CD4-positive, alpha-beta T cell (primary cell): Measurements from ENCODE around the gene NRL. TPM values are rescaled to one million over a fixed set of nuclear protein-coding genes. Genes with fewer than 3 reads are reported as not detected.

ENCODE experiments used
- ATAC-seq: fragments of 200-7000 bp; cut with Tn5 transposase; one replicate; pipeline ENCODE4 v1.10.0; 2022; ENCODE audit warnings: mild to moderate bottlenecking; ENCODE audit not compliant: poor library complexity
- CTCF ChIA-PET: fragments of 350-600 bp; sonication (Branson Sonifier 250); formaldehyde crosslinking; loops from one replicate; lab custom pipeline; 2021; ENCODE audit warnings: antibody characterized with exemption, inconsistent platforms; lab: Charles Lee
- POLR2A ChIA-PET: fragments of 350-600 bp; sonication (Branson Sonifier 250); formaldehyde crosslinking; loops from one replicate; lab custom pipeline; 2021; ENCODE audit warnings: antibody characterized with exemption, inconsistent platforms; lab: Charles Lee
- DNase-seq, 14 experiments: peaks; one replicate each; pipeline ENCODE4 v3.0.0-alpha.2; 2013 to 2020; ENCODE audit warnings: mixed read lengths in 2 of 14
- H3K27ac ChIP-seq, 2 donors: one replicate each; pipeline versions ENCODE4 v1.5.1 to v1.7.0; 2013; ENCODE audit warnings: low read length in 2 of 2, low read depth in 1 of 2, mild to moderate bottlenecking in 1 of 2
- H3K27me3 ChIP-seq, 2 experiments: 1 replicate in 1 of 2; 2 replicates in 1 of 2; pipeline versions ENCODE4 v1.6.1 to v1.7.0; 2013; ENCODE audit warnings: low read length in 2 of 2, control low read depth in 1 of 2, mild to moderate bottlenecking in 1 of 2, moderate library complexity in 1 of 2; ENCODE audit not compliant: insufficient read depth in 2 of 2, control insufficient read depth in 1 of 2
- H3K36me3 ChIP-seq: one replicate; pipeline ENCODE4 v1.6.1; 2013; ENCODE audit warnings: low read length, control low read depth; ENCODE audit not compliant: insufficient read depth
- H3K4me1 ChIP-seq: one replicate; pipeline ENCODE4 v1.6.1; 2013; ENCODE audit warnings: low read length, control low read depth; ENCODE audit not compliant: insufficient read depth
- H3K4me3 ChIP-seq: one replicate; pipeline ENCODE4 v1.5.1; 2013; ENCODE audit warnings: mild to moderate bottlenecking, low read length, moderate library complexity
- H3K9me3 ChIP-seq, 2 experiments: 1 replicate in 1 of 2; 2 replicates in 1 of 2; pipeline versions ENCODE4 v1.6.1 to v1.7.0; 2013; ENCODE audit warnings: low read length in 2 of 2, mild to moderate bottlenecking in 2 of 2, control low read depth in 1 of 2, moderate library complexity in 1 of 2; ENCODE audit not compliant: control insufficient read depth in 1 of 2, insufficient read depth in 1 of 2
- H3K27ac Mint-ChIP-seq: one replicate; pipeline ENCODE4 v1.8.0; 2020; ENCODE audit warnings: mixed read lengths
- H3K27me3 Mint-ChIP-seq: one replicate; pipeline ENCODE4 v1.8.0; 2021; ENCODE audit warnings: mixed read lengths
- H3K36me3 Mint-ChIP-seq: one replicate; pipeline ENCODE4 v1.8.0; 2021; ENCODE audit warnings: low read depth, mixed read lengths
- H3K4me1 Mint-ChIP-seq: one replicate; pipeline ENCODE4 v1.8.0; 2021; ENCODE audit warnings: low read depth, mixed read lengths
- H3K4me3 Mint-ChIP-seq: one replicate; pipeline ENCODE4 v1.8.0; 2020; ENCODE audit warnings: mild to moderate bottlenecking, mixed read lengths
- H3K9me3 Mint-ChIP-seq: one replicate; pipeline ENCODE4 v1.8.0; 2020; ENCODE audit warnings: mixed read lengths
- intact Hi-C, 2 experiments: fragments of 100-400 bp; cut with DNase I in 1 of 2; cut with micrococcal nuclease in 1 of 2; formaldehyde crosslinking; loops; one replicate each; pipeline versions ENCODE4 v1.15.1 to v1.9.0; 2023 to 2025; cut with DNase I, micrococcal nuclease
- total RNA-seq, 174 experiments: library from RNA in 2 of 174; stranded (reverse) in 2 of 174; gene quantifications; one replicate each; pipeline ENCODE4 v1.2.3 and lab custom pipeline; 2021 to 2026
- TF ChIP-seq, protein P1 (sequence below): fragments of 200-600 bp; IDR thresholded peaks from one replicate; pipeline ENCODE4 v1.8.0; 2022; ENCODE audit warnings: antibody characterized with exemption, mild to moderate bottlenecking

NRL gene
- total RNA-seq, 2 experiments from 2014 or later: 1.6 to 1.9 TPM

DNA sequence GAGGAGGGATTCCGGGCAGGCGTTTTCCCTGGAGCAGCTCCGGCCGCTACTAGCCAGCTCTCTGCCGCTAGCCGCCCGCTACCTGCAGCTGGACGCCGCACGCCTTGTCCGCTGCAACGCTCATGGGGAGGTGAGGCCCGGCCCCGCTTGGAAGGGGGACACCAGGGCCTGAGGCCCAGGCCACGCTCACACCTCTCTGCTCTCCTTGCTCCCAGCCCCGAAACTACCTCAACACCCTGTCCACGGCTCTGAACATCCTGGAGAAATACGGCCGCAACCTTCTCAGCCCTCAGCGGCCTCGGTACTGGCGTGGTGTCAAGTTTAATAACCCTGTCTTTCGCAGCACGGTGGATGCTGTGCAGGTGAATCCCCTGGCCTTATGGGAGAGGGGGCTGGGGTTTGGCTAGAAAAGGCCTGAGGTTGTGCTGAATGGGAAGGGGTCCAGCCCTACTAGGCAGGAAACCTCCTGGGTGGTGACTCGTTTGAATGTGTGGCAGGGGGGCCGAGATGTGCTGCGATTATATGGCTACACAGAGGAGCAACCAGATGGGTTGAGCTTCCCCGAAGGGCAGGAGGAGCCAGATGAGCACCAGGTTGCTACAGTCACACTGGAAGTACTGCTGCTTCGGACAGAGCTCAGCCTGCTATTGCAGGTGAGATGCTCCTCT lies 33.1 kb upstream of the NRL start:
- TF ChIP-seq, protein P1, sequence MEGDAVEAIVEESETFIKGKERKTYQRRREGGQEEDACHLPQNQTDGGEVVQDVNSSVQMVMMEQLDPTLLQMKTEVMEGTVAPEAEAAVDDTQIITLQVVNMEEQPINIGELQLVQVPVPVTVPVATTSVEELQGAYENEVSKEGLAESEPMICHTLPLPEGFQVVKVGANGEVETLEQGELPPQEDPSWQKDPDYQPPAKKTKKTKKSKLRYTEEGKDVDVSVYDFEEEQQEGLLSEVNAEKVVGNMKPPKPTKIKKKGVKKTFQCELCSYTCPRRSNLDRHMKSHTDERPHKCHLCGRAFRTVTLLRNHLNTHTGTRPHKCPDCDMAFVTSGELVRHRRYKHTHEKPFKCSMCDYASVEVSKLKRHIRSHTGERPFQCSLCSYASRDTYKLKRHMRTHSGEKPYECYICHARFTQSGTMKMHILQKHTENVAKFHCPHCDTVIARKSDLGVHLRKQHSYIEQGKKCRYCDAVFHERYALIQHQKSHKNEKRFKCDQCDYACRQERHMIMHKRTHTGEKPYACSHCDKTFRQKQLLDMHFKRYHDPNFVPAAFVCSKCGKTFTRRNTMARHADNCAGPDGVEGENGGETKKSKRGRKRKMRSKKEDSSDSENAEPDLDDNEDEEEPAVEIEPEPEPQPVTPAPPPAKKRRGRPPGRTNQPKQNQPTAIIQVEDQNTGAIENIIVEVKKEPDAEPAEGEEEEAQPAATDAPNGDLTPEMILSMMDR: no peak
- H3K27ac Mint-ChIP-seq: peak overlapping the region; percentile 90
- H3K27me3 ChIP-seq: no peaks in the 10 kb centered on the region
- peaks cover 62% of the 10 kb centered on the region for H3K4me1 ChIP-seq
- peaks cover 86% of the 10 kb centered on the region for H3K36me3 Mint-ChIP-seq
- DNase-seq (peak in 1 of 14 experiments; percentile 30), ATAC-seq (no peak)
- no peaks in the 10 kb centered on the region for H3K9me3 Mint-ChIP-seq
- intact Hi-C loops: loop anchor here (1.0 to 5.0 kb wide), 6 partner anchors 12 to 85 kb away; partner anchors contain the start of genes GMPR2 (in 2 of the 2), IPO4 (in 2 of the 2), NEDD8 (in 2 of the 2) and IRF9 (in 1 of the 2)
- H3K36me3 ChIP-seq: peaks cover 69% of the 10 kb centered on the region
- H3K9me3 ChIP-seq: no peaks in the 10 kb centered on the region
- H3K27ac ChIP-seq: peak overlapping the region; percentile 46 to 76
- ChIA-PET POLR2A (interaction anchor here (1.0 to 8.1 kb wide), 13 partner anchors 8 to 294 kb away, joined by 3 to 154 read pairs (median 16); partner anchors contain the start of genes DCAF11, IPO4, IRF9 and MDP1), CTCF (interaction anchor here (1.0 to 5.5 kb wide), 4 partner anchors 13 to 184 kb away, joined by 3 to 32 read pairs (median 4); partner anchors contain the start of genes DCAF11, IRF9, MDP1 and NRL)
- peak overlapping the region; percentile 93 for H3K4me3 ChIP-seq
- H3K4me1 Mint-ChIP-seq: peaks cover 58% of the 10 kb centered on the region
- H3K4me3 Mint-ChIP-seq: peak overlapping the region; percentile 99
- no peaks in the 10 kb centered on the region for H3K27me3 Mint-ChIP-seq

DNA sequence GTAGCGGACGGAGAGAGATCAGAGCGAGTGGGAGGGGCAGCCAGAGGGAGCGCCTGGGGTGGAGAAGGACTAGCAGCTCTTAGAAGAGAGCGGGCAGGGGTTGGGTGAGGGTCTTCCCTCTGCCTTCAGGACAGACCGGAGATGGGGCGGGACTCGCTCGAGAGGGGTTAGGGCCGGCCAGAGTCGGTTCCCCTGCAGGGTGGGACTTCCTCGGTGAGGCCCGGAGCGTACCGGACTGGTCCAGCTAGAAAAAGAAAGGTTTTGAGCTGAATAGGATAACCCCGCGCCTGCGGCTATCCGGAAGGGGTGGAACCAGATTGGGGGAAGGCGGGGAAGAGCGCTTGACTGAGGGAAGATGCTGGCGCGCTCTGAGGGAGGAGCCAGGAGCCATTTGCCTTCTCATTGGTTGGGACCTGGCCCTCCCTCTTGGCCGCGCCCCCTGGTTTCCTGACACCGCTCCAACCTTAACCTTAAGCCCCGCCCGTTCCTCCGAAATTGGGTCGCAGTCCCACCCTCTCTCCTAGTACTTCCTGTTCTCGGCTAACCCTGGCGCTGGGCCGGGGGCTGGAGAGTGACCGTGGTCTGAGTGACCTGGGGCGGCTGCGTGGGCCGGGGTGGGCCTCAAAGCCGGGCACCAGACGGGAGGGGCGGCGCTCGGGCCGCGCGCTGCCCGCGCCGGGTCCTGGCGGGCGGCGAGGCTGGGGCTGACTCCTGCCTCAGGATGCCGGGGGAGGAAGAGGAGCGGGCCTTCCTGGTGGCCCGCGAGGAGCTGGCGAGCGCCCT lies 32.4 kb upstream of the NRL start, which contains the start of gene RNF31:
Gene RNF31, plus strand, starts transcription at position 521 of the 783 bp plus-strand sequence. Its CDS starts 201 bp downstream, at position 722.
- CTCF ChIA-PET: interaction anchor here (0.8 to 5.5 kb wide), 8 partner anchors 9 to 96 kb away, joined by 3 to 32 read pairs (median 4); partner anchors contain the start of genes DCAF11, IRF9, MDP1 and NRL
- H3K4me1 ChIP-seq: peaks cover 65% of the 10 kb centered on the region

More for the DNA sequence above, 32.4 kb upstream of the NRL start, which contains the start of gene RNF31:
- Mint-ChIP-seq H3K4me3 (peak within 1 kb of the TSS; percentile 99), H3K27ac (peak within 1 kb of the TSS; percentile 90), H3K27me3 (no peaks in the 10 kb centered on the region), H3K36me3 (peaks cover 83% of the 10 kb centered on the region), H3K4me1 (peaks cover 61% of the 10 kb centered on the region), H3K9me3 (no peaks in the 10 kb centered on the region)
- ATAC-seq (peak; percentile 91), DNase-seq (peak; percentile 91 to 99 (median 97))
- Histone ChIP-seq H3K27ac (peak within 1 kb of the TSS; percentile 76 to 82), H3K4me3 (peak within 1 kb of the TSS; percentile 93), H3K27me3 (no peaks in the 10 kb centered on the region), H3K9me3 (no peaks in the 10 kb centered on the region), H3K36me3 (peaks cover 69% of the 10 kb centered on the region)
- TF ChIP-seq, protein P1: no peak
- intact Hi-C loops: loop anchor here (1.0 to 5.0 kb wide), 6 partner anchors 11 to 86 kb away; partner anchors contain the start of genes GMPR2 (in 2 of the 2), IPO4 (in 2 of the 2), NEDD8 (in 2 of the 2) and IRF9 (in 1 of the 2)
- POLR2A ChIA-PET: interaction anchor here (0.7 to 8.1 kb wide), 24 partner anchors 9 to 1052 kb away, joined by 3 to 154 read pairs (median 8); partner anchors contain the start of genes C14orf119, CHMP4A, DCAF11 and IPO4
